Measurements from ENCODE around the gene COLEC12.

COLEC12 gene

GRCh38 chr18:473802-474201, 26.7 kb downstream of the COLEC12 start:
- DNase-seq, result no peak

GRCh38 chr18:471716-472115, 28.8 kb downstream of the COLEC12 start:
- DNase-seq, result no peak

- no peak for DNase-seq
Observed at GRCh38 chr18:470661-471501, 29.6 kb downstream of the COLEC12 start.

GRCh38 chr18:468955-469790, 31.3 kb downstream of the COLEC12 start:
- peak; percentile 61 for DNase-seq

- DNase-seq, result no peak
Observed at GRCh38 chr18:463827-464541, 36.5 kb downstream of the COLEC12 start.

DNA sequence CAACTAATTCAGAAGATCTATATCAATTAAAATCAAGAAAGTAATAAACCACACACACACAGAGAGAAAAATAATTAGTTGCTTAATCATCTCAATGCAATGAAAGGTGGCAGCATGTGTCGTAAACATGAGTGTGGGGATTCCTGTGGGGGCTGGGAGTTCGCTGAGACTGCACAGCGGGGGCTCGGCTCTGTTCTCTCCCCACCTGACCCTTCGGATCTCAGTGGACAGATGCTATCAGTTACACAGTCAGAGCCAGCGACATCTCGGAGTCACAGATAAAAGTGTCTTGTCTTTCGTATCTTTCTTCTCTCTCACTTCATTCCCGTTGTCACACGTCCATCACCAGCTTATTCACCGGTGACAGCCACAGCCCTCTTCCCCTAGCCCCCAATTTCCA, 37.1 kb downstream of the COLEC12 start:
- DNase-seq, result no peak

DNA sequence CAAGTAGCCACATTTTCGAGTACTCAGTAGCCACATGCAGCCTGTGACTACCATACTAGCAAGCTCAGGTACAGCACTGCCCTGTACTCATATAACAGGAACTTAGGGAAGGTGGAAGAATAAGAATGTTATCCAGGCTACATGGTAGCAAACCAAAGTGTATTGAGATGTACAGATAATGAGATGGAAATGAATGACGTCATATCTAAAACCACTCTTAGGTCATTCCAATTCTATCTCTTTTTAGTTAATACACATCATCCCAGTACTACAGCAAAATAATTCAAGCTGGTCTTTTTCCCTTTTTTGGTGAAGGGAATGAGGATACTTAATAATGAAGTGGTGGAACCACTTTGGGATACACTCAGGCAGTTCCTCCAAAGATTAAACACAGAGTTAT, 38.7 kb downstream of the COLEC12 start:
- no peak for DNase-seq

- DNase-seq, result no peak
Observed at GRCh38 chr18:460791-461190, 39.7 kb downstream of the COLEC12 start.

DNA sequence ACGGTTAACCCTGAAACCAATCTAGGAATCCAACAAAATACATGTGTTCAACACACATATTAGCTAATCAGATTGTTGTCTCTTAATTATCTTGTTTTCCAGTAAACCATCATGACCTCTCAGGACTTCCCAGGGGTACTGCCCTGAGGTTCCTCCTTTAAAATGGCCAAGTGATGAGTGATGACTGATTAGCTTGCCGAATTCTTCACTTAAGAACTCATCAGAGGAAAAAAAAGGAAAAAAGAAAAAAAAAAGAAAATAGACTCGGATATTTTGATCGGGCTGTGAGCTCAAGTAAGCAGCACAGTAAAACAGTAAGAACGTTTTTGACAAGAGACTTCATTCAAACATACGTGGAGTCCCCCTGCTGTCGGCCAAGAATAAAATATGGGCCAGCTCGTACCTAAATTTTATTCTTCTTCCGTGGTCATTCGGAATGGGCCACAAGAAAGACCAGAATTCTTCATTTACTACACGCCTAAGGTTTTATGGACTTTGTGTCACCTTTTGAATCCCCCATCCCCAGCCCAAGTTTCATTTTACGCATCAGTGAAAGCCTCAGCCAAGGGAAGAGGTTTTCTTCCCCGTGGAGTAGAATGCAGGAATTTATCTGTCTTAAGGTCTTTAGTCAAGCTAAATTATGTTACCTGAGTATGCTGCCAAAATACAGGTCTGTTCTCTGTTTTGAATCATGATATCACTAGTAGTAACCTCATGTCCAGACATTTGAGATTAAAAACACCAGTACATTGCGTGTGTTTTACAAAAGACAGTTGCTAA, 40.5 kb downstream of the COLEC12 start:
- DNase-seq, result no peak

- DNase-seq, result no peak
Observed at GRCh38 chr18:457521-458412, 42.7 kb downstream of the COLEC12 start.

- DNase-seq, result peak; percentile 17
Observed at GRCh38 chr18:457140-457519, 43.4 kb downstream of the COLEC12 start.

DNA sequence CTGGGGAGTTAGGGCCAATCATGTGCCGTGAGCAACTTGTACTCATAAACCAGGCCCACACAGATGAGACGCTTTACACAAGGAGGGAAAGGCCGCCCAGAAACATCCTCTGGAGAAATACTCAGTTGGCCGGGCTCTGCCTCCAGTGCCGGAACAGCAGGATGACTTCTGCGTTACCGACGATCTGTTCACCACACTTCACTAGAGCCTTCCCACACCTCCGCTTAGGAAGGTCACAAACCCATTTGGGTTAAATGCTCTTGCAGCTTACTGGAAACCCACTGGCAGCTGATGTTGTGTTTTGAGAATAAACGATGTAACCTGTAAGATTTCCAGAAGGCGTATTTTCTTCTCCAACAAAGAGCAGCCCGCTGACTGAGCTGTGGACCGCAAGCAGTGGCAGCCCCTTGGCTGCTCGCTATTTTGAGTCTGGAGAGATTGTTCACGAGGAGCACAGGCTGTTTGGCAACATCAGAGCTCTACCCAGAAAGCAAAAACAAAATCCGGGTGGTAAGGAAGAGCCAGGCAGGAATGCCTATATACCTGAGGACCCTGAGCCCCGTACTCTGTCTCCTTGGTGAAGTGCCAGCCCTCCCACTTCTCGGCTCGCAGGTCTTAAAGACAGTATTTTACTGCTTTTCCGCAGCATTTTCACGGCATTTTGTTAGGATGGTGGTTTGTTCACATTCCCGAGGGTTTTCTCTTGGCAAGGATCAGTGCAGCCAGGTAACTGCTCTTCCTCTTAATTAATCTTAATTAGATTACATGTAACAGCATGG, 44.0 kb downstream of the COLEC12 start:
- DNase-seq, result no peak

DNA sequence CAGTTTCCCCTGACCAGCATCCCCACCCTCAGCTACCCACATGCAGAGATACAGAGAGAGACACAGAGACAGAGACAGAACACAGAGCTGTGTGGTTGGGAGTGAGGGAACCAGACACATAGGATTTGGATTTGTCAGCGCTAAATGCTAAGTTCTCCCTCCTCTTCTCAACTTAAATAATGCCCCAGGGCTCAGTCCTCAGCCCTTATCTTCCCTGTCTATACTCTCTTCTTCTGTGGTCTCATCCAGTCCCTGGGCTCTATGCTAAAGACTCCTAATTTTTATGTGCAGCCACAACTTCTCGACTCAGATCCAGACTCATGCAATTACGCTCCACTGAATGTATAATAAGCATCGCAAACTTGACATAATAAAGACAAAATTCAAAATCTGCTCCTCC, 47.1 kb downstream of the COLEC12 start:
- DNase-seq, result no peak

DNA sequence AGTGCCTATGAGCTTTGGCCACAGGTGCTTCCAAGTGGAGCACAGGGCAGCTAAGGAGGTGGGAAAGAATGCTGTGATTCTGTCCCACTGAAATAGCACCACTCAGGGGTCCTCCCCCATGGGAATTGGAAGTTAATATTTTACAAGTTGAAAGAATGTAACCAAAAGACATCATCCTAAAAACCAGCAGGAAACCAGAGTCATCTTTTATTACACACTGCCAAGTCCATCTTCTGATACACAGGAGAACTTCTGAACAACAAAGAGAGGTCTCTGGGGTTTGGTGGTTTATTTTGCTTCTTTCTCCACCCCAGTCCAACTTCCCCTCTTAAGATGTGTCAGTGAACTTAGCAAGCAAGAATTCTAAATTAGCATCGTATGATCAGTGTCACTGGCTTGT, 47.7 kb downstream of the COLEC12 start:
- DNase-seq, result no peak

- no peak for DNase-seq
Observed at GRCh38 chr18:449374-449773, 51.1 kb downstream of the COLEC12 start.

GRCh38 chr18:448116-448790, 52.2 kb downstream of the COLEC12 start:
- DNase-seq, result no peak

- no peak for DNase-seq
Observed at GRCh38 chr18:446941-447560, 53.5 kb downstream of the COLEC12 start.

DNA sequence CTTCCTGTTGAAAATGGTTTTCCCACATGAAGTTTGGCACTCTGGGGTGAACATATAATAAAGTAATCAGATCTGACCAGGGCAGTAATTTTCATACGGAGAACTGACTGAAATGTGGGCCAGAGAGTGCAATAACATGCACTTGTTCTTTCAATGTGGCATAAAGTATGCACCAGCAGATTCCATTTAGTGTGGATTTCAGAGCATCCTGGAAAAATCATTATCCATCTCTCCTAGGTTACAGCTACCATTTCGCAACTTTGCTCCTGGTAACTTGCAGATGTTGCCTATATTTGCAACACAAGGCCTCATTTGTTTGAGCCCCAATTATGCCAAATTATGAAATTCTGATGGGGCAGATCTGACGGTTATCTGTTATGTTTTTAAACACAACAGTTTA, 55.4 kb downstream of the COLEC12 start:
- DNase-seq, result no peak

- no peak for DNase-seq
Observed at GRCh38 chr18:438571-438970, 61.9 kb downstream of the COLEC12 start.

GRCh38 chr18:435940-436339, 64.6 kb downstream of the COLEC12 start:
- DNase-seq, result no peak
